Measurements from ENCODE around the gene MYOF. TPM values are rescaled to one million over a fixed set of nuclear protein-coding genes. Genes with fewer than 3 reads are reported as not detected.

Gene MYOF
- total RNA-seq, 4 donors from 2014 or later, result 46.8 to 139 (median 90.2) TPM

DNA sequence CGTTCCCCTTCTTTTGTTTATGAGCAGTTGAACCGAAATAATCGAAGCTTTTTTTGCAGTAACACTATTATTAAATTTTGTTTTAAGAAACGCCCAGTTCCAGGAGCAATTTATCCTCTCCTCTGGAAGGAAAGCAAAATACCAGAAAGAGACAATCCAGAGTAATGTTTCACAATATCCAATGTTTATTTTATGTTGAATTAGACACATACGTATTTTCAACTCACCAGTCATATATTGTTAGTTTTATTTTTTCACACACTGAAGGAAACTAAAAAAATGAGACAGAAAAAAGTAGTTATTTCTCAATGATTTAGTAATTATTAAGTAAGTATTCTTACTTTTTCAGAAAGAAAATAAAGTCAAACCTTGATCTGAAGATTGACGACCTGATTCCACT lies 85.1 kb downstream of the MYOF start:
- TF ChIP-seq, protein P1, sequence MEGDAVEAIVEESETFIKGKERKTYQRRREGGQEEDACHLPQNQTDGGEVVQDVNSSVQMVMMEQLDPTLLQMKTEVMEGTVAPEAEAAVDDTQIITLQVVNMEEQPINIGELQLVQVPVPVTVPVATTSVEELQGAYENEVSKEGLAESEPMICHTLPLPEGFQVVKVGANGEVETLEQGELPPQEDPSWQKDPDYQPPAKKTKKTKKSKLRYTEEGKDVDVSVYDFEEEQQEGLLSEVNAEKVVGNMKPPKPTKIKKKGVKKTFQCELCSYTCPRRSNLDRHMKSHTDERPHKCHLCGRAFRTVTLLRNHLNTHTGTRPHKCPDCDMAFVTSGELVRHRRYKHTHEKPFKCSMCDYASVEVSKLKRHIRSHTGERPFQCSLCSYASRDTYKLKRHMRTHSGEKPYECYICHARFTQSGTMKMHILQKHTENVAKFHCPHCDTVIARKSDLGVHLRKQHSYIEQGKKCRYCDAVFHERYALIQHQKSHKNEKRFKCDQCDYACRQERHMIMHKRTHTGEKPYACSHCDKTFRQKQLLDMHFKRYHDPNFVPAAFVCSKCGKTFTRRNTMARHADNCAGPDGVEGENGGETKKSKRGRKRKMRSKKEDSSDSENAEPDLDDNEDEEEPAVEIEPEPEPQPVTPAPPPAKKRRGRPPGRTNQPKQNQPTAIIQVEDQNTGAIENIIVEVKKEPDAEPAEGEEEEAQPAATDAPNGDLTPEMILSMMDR (IDR thresholded peaks at IDR 0.05; ENCODE audit: low read depth), result no peak

DNA sequence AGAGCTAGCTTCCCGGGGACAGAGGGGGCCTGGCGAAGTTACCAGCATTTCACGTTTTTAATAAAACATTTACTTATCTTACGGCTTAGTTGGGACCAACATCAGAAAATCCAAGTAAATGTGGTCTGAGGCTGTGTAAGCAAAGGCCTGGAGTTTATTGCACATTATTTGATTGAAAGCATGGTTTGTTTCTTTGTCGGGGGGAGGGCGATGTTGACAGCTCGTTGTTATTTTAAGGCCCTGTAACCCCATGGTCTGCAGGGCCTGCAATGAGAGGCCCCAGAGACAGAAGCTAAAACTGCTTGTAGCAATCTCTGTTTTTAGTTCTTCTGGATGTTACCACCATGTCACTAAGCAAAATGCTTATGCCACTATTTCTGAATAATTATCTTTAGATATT lies 88.9 kb downstream of the MYOF start:
- TF ChIP-seq, protein P1 (IDR thresholded peaks at IDR 0.05; ENCODE audit: low read depth), result no peak

DNA sequence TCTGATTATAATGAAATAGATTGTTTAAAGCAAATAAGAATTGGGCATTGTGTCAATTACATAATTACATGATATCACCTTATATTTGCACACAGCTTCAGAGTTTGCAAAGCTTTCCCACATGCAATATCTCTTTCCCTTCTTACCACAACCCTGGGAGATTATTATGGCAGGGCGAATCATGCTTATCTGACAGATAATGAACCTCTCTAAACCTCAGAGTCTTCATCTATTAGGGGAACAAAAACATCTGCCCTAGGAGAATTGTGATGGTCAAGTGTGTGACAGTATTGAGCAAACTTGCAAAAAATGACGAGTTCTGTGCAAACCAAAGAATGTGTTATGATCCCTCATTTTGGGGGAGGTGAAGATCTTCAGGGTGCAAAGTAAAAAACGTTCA lies 90.0 kb downstream of the MYOF start:
- TF ChIP-seq, protein P1 (IDR thresholded peaks at IDR 0.05; ENCODE audit: low read depth), result no peak

DNA sequence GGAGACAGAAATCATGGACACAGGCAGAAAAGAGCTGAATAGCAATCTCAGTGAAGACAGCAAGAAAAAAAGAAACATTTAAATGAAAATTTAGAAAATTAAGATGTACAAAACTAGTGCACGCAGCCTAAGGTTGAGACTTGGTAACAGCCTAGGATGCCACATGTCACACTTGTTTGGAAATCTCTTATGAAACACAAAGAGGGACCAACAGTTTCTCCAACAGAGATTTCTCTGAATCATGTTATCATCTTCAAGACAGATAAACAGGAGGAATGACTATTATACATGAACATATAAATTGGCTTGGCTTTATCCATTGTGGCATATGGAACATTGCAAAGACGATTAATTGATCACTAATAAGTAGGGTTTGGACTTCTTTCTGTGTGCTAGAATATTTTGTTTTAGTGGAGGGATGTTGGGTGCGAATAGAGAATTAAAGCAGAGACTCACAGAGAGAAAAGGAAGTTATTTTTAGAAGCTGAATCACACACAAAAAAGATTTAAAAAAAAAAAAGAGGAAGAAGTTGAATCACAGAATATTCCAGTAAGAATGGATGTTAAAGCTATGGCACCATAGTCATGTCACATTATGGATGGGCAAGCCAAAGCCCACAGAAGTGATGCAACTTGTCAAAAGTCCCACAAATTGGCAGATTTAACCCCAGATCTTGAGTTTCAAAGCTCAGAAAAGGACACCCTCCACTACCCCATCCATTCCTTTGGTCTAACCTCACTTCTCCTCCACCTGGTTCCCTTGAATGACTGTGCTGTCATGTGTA lies 91.6 kb downstream of the MYOF start:
- TF ChIP-seq, protein P1 (IDR thresholded peaks at IDR 0.05; ENCODE audit: low read depth), result no peak

DNA sequence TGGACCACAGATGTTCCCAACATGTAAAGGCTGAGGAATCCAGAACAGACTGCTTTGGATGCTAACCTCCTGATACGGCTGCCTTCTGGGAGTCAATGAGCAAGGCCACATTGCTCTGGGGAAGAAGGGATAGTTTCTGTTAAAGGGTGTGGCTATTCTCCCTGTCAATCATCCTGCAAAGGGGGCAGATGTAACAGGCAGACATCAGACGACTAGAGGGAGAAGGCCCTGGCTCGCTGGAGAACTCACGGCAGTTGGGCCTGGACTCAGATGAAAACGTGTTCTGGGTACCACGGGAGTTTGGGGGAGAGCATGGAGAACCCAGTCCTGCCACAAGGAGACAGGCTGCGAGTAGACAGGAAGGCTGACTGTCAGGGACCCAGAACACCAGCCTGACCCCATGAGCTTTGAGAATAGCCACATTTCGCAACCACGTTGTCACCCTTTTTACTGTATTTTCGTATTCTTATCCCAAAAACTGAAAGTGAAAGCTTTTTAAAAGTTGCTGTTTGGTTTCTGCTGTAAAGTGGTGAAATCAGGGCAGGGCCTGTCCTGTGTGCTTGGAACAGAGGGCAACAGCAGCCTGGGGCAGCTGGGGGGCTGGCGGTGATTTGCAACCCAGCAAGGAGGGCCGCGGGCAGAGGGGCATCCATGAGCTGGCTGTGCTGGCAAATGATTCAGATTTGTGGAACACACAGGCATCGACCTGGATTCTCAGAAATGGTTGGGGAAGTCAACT lies 95.3 kb downstream of the MYOF start:
- TF ChIP-seq, protein P1 (IDR thresholded peaks at IDR 0.05; ENCODE audit: low read depth), result no peak

DNA sequence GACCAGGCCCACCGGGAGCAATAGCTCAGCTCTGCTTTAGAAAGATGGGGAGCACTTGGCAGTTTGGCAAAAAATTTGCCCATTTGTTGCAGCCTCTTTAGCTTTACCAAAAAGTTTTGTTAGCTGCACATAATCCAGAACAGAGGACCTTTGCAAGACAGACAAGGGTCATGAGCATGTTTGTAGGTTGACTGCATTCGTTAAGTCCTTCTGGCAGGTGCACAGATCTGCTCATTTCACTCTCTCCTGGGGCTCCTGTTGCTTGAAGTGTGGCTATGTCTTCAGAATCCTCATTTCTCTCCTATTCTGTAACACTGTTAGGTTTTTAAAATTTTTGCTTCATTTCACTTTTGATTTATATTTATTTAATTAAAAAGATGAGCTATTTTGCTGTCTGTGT lies 96.8 kb downstream of the MYOF start:
- TF ChIP-seq, protein P1 (IDR thresholded peaks at IDR 0.05; ENCODE audit: low read depth), result no peak

DNA sequence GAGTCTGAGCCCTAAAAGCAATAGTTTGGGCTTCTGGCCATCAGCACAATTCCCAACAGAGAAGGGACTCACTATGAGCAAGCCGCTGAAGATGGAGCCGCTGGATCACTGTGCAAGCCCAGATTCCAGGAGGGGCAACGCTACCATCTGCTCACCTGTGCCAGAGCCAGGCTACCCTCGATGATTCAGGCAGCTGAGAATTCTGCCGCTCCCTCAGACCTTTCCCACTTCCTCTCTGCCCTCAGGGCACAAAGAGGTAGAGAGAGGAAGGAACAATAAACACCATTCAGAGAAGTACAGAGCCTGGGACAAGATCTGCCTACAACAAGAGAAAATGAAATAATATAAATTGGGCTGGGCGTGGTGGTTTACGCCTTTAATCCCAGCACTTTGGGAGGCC lies 98.1 kb downstream of the MYOF start:
- TF ChIP-seq, protein P1 (IDR thresholded peaks at IDR 0.05; ENCODE audit: low read depth), result no peak

Data from subcutaneous adipose tissue (tissue), 4 donors.